ENCODE results near the gene MEN1.

Gene MEN1

GRCh38 chr11:64854534-64855502 lies 44.5 kb upstream of the MEN1 start (continued):
- 0 out of 2 replicates have a peak, but pooled peaks have one; percentile 22 for TF ChIP-seq WT1 (tag by site-specific recombination; IDR thresholded peaks at IDR 0.05)
- no peak; the same call in 1 of the 2 replicates for TF ChIP-seq ZFHX2 (tag by site-specific recombination; conservative IDR thresholded peaks at IDR 0.05)
- no peak for TF ChIP-seq ZNF26 (tag by site-specific recombination; IDR thresholded peaks at IDR 0.05)
- TF ChIP-seq ZNF596 (tag by site-specific recombination; IDR thresholded peaks at IDR 0.05): no peak
- TF ChIP-seq ZNF394 (tag by site-specific recombination; IDR thresholded peaks at IDR 0.05; ENCODE audit: borderline replicate concordance): peak; percentile 46; the same call in 1 of the 2 replicates
- TF ChIP-seq ZSCAN30 (tag by site-specific recombination; IDR thresholded peaks at IDR 0.05): no peak
- peak; percentile 87 for TF ChIP-seq GLIS1 (tag by site-specific recombination; IDR thresholded peaks at IDR 0.05)
- no peak for TF ChIP-seq SCRT2 (tag by site-specific recombination; IDR thresholded peaks at IDR 0.05)
- peak; percentile 62 for TF ChIP-seq ZBTB21 (tag by site-specific recombination; IDR thresholded peaks at IDR 0.05)
- peak; percentile 72 for TF ChIP-seq ZBTB20 (tag by site-specific recombination; IDR thresholded peaks at IDR 0.05)
- TF ChIP-seq ZNF692 (tag by site-specific recombination; IDR thresholded peaks at IDR 0.05): peak; percentile 48; the same call in 1 of the 2 replicates

GRCh38 chr11:64854157-64854533 lies 43.8 kb upstream of the MEN1 start:
- ChIA-PET POLR2A (interaction anchor here (0.8 to 2.7 kb wide), 2 partner anchors 21 to 23 kb away, joined by 3 to 23 read pairs; partner anchors contain the start of gene EHD1), CTCF (interaction anchor here (0.9 to 3.2 kb wide), 5 partner anchors 23 to 143 kb away, joined by 3 to 20 read pairs (median 4); partner anchors contain the start of genes BATF2 and EHD1)
- TF ChIP-seq ZNF585B (tag by site-specific recombination; IDR thresholded peaks at IDR 0.05) (no peak), ZNF610 (tag by site-specific recombination; IDR thresholded peaks at IDR 0.05; ENCODE audit: borderline replicate concordance) (no peak), KLF9 (tag by site-specific recombination; IDR thresholded peaks at IDR 0.05; ENCODE audit: low read depth) (no peak), ATF2 (tag by site-specific recombination; IDR thresholded peaks at IDR 0.05; ENCODE audit: low read depth) (no peak), ZNF600 (tag by site-specific recombination; IDR thresholded peaks at IDR 0.05) (no peak)
- Histone ChIP-seq H3K9me3 (ENCODE audit: control insufficient read depth, insufficient read depth, low read depth, low read length) (no peaks in the 10 kb centered on the region), H3K27ac (ENCODE audit: extremely low read depth, low read depth, low read length) (no peak overlapping the region), H3K36me3 (ENCODE audit: control insufficient read depth in 2 of 2, insufficient read depth in 1 of 2, low read length in 2 of 2) (peaks cover 0 to 27% of the 10 kb centered on the region in 2 experiments; a peak in 1 of 3 replicates), H3K4me3 (ENCODE audit: low read depth, low read length) (no peak overlapping the region), H3K4me1 (ENCODE audit: control insufficient read depth, insufficient read depth, low read length) (no peaks in the 10 kb centered on the region)

- POLR2A ChIA-PET: interaction anchor here (2.7 kb wide), 1 partner anchor 24 kb away, joined by 23 read pairs; the partner anchor contains the start of gene EHD1
- Histone ChIP-seq H3K9me3 (ENCODE audit: control insufficient read depth, insufficient read depth, low read depth, low read length) (no peaks in the 10 kb centered on the region), H3K27ac (ENCODE audit: extremely low read depth, low read depth, low read length) (no peak overlapping the region), H3K4me3 (ENCODE audit: low read depth, low read length) (no peak overlapping the region), H3K4me1 (ENCODE audit: control insufficient read depth, insufficient read depth, low read length) (no peaks in the 10 kb centered on the region), H3K36me3 (ENCODE audit: control insufficient read depth in 2 of 2, insufficient read depth in 1 of 2, low read length in 2 of 2) (peaks cover 0 to 24% of the 10 kb centered on the region in 2 experiments; a peak in 1 of 3 replicates)
- CTCF ChIA-PET: interaction anchor here (0.6 to 3.2 kb wide), 7 partner anchors 10 to 224 kb away, joined by 3 to 20 read pairs (median 3); partner anchors contain the start of genes BATF2, CDC42BPG and EHD1
- TF ChIP-seq PATZ1 (tag by site-specific recombination; IDR thresholded peaks at IDR 0.05) (no peak), ZBTB10 (tag by site-specific recombination; IDR thresholded peaks at IDR 0.05) (no peak), SCRT2 (tag by site-specific recombination; IDR thresholded peaks at IDR 0.05) (no peak), MEIS1 (CRISPR knock-in tag; IDR thresholded peaks at IDR 0.05; ENCODE audit: borderline replicate concordance) (no peak), ZNF629 (tag by site-specific recombination; IDR thresholded peaks at IDR 0.05) (no peak), WT1 (tag by site-specific recombination; IDR thresholded peaks at IDR 0.05) (no peak)
Measured at GRCh38 chr11:64853709-64854108, 43.4 kb upstream of the MEN1 start.

Data from HEK293 (cell line).